COLO829 (cell line): ENCODE results near the gene ARID5B.

Source experiments
- DNase-seq: peaks from one replicate; pipeline ENCODE4 v3.0.0; 2012; ENCODE audit warnings: low spot score

Gene ARID5B

DNA sequence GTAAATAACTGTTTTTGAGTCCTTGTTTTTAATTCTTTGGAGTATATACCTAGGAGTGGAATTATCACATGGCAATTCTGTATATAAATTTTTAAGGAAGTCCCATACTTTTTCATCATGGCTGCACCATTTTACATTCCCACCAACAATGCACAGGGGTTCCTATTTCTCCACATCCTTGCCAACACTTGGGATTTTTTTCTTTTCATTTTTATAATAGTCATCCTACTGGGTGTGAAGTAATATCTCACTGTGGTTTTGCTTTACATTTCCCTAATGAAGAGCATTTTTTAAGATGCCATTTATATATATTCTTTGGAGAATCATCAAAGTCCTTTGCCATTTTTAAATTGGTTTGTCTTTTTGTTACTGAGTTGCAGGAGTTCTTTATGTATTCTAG, 89.7 kb downstream of the ARID5B start:
- no peak for DNase-seq

DNA sequence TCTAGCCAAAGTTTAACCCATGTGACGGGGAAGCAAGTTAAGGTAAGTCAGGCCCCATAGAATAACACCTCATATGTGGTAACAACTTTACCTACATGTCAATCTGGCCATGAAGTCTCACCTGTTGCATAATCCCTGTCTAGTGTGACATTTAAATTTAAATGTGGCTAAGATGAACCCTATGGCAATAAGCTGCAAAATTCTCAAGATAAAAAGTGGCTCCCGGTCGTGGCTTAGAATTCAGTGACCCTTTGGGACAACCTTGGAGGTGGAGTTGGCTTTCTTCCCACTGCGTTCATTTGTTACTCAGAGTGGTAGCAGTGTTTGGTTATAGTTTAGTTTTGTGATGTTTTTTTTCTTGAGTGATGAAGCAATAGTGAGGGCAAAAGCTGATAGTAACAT, 90.6 kb downstream of the ARID5B start:
- DNase-seq, result no peak

DNA sequence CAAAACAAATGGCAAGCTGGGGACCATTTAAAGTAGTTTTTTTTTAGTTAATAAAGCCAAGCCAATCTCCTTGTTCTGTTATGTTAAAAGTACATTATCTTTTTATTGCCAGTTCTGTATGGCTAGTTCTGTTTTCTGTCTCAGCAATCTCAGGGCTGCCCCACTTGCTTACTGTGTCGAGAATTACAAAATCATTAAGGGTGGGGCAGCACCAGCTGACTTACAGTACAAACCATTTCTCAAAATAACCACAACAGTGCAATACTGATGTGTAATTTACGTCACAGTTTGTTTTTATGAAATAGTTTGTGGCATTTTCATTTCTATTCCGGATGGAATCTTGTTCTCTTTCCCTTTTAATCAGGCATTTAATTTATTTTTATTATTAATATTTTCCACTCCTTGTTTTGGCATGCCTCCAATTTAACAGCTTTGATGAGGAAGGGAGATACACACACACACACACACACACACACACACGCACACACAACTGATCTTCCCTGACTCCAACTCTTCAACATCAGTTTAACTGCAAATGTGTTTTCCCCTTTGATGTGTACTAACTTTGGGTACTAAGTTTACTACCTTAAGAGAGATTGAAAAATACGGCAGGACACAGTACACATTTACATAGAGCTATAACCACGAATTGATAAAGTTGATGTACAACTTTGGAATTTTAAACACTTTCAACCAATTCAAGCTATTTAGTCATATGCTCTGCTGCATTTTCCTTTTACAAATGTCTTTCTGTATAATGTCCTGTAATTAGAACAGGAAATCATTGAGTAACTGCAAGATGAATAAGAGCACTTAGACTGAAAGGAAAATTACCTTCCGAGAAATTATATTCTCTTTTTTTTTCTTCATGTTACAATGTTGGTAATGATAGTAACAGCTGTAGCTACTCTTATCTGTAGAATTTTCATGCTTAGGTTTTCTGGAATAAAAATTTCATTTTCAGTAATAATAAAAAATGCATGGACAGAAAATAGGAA, 91.5 kb downstream of the ARID5B start:
- no peak for DNase-seq

DNA sequence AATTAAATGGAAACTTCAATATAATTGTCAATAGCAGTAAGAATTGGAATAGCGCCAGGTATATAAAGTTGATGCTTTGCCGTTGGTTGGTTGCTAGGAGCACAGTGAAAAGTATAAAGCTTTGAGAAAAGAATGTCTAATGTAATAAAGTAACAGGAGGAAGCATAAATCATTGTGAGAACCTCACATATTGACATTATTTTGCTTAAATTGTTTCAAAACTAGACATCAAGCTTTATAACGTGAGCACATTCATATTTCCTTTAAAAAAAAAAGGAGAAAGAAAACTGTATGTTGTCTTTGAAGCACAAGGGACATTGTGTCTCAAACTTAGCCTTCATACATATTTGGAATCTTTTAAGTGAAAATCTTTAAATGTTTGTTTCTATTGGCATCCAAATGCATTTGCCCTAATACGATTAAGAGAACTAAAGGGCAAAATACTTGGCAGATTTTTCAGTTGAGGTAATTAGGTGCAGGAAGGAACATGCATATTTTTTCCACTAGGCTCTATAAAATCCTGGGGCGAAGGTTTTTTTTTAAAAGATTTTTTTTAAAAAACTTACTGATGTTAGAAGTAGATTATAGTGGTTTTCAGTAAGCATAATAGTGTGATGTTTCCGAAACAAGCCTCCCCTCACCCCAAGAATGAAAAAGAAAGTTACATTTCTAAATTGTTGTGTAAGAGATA, 92.4 kb downstream of the ARID5B start:
- DNase-seq, result no peak

DNA sequence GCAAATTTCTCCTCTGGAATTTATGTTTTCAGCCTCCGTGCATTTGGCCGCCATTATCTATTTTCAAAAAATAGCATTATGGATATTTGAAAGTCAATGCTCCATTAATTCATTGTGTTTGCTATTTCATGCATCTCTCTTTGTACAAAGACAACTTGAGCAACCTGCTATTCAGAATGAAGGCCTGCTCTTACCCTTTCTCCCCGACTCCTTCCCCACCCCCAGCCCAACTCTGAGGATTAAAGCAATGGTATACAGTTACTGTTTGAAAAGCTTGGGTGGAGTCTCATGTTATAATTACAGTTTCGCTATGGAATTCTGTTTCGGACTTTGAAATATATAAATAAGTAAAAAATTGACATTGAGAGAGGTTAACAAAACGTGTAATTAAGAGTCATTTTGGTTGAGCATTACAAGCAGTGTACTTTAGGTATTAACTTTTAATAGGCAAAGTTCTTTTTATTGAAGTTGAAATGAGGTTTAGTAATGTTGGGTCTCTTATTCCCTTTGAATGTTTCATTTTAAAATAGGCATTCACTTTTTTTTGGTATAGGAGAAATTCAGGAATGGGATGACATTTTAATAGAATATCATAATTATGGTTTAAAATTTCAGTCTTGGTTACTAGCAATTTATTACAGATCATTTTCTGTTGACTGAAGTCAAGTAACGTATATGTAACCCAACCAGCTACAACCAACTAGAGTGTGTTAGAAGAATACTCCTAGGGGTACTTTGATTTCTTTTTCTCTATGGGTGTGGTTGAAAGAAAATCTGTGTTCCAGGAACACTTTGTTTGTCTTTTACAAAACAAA, 93.1 kb downstream of the ARID5B start:
- DNase-seq, result no peak

DNA sequence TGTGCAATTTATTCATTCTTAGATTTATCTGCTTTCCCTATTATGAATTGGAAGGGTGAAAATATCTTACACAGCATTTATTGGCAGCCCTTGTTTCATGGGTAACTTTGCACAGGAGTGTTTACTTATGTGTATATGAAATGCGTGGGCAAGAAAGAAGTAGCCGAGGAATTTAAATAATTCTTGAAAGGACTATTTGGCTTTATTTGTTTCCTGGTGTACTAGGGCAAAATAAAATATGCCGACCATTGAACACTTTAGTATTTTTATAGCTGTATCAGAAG, 93.7 kb downstream of the ARID5B start:
- DNase-seq, result no peak

DNA sequence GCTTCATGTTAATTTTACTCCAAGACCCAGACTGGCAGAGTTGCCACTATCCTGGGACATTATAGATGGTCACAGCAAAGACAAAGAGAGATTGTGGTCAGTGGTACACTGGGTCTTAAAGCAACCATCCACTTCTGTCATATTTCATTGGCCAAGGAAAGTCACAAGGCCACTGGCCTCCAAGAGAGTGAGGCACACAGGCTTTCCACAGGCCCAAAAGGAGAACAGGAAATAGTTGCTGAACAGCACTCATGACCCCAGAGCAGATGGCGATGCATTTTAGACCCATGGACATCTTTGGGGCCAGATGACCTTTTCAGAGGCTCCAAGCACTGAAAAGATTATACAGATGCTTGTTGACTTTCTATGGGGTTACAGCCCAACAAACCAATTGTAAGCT, 97.4 kb downstream of the ARID5B start:
- DNase-seq, result no peak

DNA sequence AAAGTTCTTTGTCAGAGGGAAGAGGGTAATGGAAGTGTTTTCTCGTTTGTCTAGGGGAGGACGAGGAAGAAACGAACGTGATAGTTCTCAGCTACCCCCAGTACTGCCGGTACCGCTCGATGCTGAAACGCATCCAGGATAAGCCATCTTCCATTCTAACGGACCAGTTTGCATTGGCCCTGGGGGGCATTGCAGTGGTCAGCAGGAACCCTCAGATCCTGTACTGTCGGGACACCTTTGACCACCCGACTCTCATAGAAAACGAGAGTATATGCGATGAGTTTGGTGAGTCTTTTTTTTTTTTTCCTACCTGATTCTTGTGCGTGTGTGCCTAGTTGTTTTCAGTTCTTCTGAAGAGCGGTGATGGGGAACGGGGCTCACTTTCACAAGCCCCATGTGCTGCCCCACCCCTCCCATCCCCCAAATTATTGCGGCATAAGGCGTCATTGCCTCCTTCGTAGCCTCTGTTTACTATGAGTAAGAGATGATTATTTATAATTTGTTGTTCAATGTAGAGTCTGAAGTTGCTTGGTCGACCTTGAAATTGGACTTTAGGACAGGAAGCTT, 98.6 kb downstream of the ARID5B start:
- DNase-seq, result no peak

DNA sequence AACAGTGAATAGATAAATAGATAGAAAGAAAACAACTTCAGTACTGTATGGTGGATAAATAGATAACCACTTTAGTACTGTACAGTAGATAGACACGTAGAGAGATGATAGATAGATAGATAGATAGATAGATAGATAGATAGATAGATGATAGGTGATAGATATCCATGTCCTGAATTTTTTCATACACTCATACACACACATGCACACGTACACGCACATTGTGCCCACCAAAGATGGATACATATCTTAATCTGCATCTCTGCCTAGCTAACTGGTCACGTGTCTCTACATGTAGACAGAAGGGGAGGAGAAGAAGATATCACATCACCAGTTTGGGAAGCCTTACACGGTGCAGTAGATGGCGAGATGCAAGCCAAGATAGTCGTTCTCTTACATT, 99.2 kb downstream of the ARID5B start:
- no peak for DNase-seq

DNA sequence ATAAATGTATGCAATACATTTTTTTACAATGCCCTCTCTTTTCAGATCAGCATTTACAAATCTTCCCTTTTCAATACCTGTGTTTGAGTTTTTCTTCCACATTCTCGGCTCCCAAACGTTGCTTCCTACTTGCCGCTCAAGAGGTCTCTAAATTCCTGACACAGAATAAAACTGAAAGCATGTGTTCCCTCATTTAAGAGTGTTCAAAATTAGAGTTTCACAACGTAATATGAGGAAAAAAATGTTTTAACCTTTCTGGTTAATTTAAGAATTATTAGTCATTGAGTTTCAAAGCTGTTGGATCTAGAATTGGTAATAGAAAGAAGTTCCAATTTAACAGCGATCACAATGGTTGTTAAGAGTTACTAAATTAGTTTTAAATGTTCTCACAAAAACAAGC, 100.4 kb downstream of the ARID5B start:
- DNase-seq, result no peak

DNA sequence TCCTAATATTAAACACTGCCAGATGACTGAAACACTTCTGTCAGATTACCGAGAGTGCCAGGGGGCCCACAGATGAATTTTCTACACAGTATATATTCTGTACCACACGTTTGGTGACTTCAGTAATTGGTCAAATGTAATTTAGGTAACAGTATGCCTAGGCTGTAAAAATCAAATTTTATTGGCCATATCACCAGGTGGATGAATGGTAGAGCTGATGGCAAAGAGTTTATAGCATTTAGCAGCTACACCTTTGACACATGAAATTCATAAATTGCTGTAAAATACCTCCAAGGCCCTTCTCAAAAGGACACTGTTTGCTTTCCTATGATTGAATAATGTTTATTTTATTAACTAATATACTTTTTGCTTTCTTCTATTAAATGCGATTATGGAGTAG, 101.3 kb downstream of the ARID5B start:
- DNase-seq, result no peak

DNA sequence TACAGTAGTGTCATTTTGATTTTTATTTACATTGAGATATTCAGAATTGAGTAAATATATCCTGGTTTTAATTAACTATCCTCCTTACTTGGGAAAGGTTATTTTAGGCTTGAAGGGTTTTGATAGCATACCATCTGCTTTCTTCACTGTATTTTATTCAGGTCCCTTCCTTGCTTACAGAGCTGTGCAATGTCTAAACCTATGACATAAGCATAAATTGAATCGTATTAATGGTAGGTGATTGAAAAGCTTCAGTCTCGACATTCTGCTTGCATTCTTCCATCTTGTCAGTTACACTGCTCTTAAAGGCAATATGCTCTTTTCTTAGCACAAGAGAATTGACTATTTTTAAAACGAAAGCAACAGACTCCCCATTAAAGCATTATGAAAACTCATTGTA, 102.5 kb downstream of the ARID5B start:
- DNase-seq, result no peak

DNA sequence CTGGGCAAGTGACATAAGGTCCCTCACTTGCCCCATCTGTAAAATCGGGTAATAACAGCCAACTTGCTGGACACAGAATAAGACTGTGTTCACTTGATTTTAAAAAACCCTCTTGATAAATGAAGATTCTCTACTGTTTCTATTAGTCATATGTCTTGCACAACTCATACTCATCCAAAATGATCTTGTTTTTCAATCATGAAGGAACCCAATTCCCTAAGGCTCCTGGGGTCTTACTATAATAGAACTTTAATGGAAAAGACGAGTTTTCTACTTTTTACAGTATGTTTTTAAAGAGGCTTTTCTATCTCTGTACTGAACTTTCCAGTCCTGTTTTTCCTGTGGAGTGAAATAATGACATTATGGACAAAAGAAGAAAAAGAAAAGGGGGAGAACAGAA, 103.8 kb downstream of the ARID5B start:
- no peak for DNase-seq

DNA sequence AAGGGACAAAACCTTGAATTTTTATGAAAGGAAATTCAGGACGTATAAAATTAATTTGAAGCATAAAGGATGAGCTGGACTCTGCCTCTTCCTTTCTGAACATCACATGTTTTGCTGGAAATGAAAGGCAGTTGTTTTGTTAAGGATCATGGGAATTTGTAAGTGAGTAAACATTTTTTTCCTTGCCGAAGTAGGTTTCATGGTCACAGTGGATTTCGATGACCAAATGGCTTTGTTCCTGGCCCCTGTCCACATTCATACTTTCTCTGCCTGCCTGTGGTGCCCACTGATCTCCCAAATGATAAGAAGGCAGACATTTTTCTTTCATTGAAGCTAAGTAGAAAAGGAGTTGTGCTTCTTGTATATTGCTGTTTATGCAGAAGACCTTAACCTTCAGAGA, 104.2 kb downstream of the ARID5B start:
- DNase-seq, result no peak

DNA sequence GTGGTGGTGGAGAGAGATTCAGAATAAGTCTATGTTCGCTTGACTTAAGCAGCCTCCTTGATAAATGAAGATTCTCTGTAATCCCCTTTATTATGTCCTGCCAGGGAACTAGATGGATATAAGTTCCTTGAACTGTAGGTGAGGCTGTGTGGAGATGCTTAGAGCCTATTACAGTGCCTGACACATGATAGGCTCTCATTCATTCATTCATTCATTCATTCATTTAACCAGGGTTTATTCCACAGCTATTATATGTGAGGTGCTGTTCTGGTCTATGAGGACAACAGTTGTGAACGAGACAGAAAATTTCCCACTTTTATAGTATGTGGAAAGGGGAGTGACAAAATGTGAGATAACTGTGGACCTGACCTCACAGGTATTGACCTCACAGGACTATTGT, 105.6 kb downstream of the ARID5B start:
- no peak for DNase-seq

DNA sequence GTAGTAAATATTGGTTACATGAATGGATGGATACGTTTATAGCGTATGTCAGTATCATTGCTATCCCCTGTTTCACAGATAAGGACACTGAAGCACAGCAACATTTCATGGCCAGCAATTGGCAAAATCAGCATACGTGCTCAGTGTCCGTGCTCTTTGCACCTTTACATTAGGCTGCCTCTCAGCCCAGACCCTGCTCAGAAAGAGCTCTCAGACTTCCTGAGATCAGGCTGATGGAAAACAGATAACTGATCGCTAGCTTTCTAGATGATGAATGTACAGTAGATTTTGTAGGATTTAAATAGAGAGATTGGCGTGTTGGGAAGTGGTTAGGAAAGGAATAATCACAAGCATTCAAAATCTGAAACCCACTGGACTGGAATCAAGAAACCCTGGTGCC, 106.7 kb downstream of the ARID5B start:
- no peak for DNase-seq

DNA sequence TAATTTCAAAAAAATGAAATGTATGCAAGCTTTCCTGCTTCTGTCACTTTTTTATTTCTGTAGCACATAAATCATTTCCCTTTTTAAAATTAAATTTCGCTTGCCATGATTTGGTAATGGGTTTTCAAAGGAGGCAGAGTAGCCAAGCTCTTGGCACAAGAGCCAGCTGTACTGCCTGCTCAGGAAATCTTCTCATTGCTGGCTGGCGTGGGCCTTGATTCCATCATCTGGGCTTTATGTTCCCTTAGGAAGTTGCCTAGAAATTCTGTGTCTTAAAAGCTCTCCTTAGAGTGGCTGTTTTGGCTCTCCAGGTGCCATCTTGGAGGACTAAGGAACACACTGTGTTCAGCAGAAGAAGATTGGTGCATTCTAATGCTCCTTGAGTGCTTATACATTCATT, 107.4 kb downstream of the ARID5B start:
- no peak for DNase-seq

DNA sequence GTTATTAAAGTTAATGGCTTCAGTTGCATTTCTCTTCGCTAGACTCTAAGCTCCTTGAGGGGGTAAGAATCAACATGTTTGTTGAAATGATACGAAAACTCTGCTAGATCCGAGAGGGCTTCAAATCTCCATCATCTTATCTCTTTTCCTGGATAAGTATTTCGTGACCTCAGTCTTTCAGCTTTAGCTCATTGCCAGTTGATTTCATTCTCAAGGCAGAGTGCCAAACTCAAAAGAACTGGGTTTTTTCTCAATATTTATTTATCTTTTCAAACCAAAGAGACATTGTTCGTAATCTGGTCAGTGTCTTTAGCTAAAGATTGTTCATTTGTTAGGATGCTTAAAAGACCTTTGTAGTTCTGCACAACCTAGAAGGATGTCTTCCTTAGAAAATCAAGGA, 108.9 kb downstream of the ARID5B start:
- no peak for DNase-seq

DNA sequence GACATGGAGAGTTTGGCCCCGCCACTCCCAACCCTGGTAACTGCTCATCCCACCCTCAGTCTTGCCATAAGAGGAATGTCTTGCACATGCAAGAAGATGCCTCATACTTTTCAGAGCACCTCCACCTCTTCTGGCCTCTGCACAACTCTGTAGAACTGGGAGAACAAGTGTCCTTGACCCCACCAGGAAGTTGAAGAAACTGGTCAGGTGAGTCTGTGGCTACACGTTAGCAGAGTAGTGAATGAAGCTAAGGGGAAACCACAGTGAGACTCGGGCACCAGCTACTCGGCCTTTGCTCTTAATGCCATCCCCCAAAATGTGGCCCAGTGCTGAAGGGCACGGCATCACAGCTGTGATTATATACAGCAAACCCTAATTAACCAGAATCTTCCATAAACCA, 110.1 kb downstream of the ARID5B start:
- no peak for DNase-seq

DNA sequence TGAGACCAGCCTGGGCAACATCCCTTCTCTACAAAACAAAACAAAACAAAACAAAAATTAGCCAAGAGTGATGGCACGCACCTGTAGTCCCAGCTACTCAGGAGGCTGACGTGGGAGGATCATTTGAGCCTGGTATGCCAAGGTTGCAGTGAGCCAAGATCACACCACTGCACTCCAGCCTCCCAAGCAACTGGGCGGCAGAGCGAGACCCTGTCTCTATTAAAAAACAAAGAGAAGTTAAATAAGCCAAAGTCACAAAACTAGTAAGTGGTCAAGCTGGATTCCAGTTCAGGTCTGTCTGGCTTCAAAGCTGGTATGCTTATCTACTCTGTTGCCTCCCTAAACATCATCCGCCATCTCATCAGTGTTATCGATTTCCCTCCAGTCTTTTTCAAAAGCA, 110.8 kb downstream of the ARID5B start:
- DNase-seq, result no peak

DNA sequence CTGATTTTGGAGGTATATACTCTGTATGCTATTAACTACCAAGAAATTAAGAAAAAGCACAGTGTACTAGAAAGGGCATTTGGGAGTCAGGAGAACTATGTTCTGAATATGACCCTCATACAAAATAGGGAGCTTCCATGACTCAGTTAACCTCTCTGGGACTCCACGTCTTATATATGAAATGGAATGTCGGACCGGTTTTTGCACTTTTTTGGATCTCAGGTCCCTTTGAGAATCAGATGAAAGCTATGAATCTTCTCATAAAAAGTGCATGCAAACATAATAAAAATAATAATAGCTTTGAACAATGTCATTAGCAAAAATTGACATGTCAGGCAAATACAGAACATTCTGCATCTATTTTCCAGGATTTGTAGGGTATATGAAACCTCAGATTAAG, 113.0 kb downstream of the ARID5B start:
- DNase-seq, result no peak

DNA sequence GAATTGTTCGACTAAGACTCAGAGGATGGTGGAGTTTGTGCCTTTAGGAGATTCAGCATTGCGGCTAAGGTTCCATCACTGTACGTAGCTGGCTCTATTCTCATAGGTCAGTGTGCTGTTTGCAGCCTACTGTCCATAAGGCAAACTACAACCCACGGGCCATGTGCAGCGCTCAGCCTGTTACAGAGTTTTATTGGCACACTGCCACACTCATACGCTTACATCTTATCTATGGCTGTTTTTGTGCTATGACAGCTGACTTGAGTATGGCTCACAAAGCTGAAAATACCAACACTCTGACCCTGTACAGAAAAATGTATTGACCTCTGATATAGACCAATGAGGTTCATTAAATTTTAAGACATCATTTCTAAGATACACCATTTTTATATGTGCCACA, 114.5 kb downstream of the ARID5B start:
- no peak for DNase-seq
